GM19193 (cell line): ENCODE data around the gene PRKCZ.

ENCODE experiments used
- POLR2A ChIP-seq: IDR thresholded peaks from 4 replicates; pipeline ENCODE4 v1.6.1; 2011; ENCODE audit not compliant: insufficient read depth, insufficient read length; ENCODE audit errors: extremely low read depth

PRKCZ gene

GRCh38 chr1:2046953-2047748, 3.1 kb upstream of the PRKCZ start:
- no peak for TF ChIP-seq POLR2A

GRCh38 chr1:2047749-2048729, 2.2 kb upstream of the PRKCZ start:
- TF ChIP-seq POLR2A: no peak

GRCh38 chr1:2049225-2049717, 940 bp upstream of the PRKCZ start:
- TF ChIP-seq POLR2A: no peak

GRCh38 chr1:2050461-2050792, 216 bp downstream of the PRKCZ start:
- TF ChIP-seq POLR2A: no peak

GRCh38 chr1:2050793-2051682, 827 bp downstream of the PRKCZ start:
- TF ChIP-seq POLR2A: no peak

GRCh38 chr1:2052054-2052679, 2.0 kb downstream of the PRKCZ start:
- TF ChIP-seq POLR2A: no peak

GRCh38 chr1:2052756-2053155, 2.5 kb downstream of the PRKCZ start:
- TF ChIP-seq POLR2A: no peak

GRCh38 chr1:2053217-2053616, 3.0 kb downstream of the PRKCZ start:
- TF ChIP-seq POLR2A: no peak

- no peak for TF ChIP-seq POLR2A
Observed at GRCh38 chr1:2053784-2054376, 3.7 kb downstream of the PRKCZ start.

GRCh38 chr1:2054560-2054959, 4.3 kb downstream of the PRKCZ start:
- TF ChIP-seq POLR2A: no peak

GRCh38 chr1:2055911-2056575, 5.8 kb downstream of the PRKCZ start:
- TF ChIP-seq POLR2A: no peak

- no peak for TF ChIP-seq POLR2A
Observed at GRCh38 chr1:2056955-2057590, 6.9 kb downstream of the PRKCZ start.
